SK-N-SH treated with all-trans-retinoic acid at 6 μM for 48 hours (cell line): ENCODE measurements around the gene UBE2Q1.

Experiments
- ATAC-seq: fragments of 200-7000 bp; cut with Tn5 transposase; 3 replicates; pipeline ENCODE4 v1.9.1; 2020; ENCODE audit warnings: mild to moderate bottlenecking, moderate library complexity
- ARNTL ChIP-seq: fragments of 450-650 bp; formaldehyde crosslinking; IDR thresholded peaks from 2 replicates; pipeline ENCODE4 v1.5.0; 2020; ENCODE audit warnings: low read depth, mild to moderate bottlenecking, moderate library complexity, borderline replicate concordance
- BACH2 ChIP-seq: fragments of 250-450 bp; sonication (Bioruptor Pico); IDR thresholded peaks from 2 replicates; pipeline ENCODE4 v1.9.0; 2021; ENCODE audit warnings: mild to moderate bottlenecking, borderline replicate concordance
- CREB5 ChIP-seq: fragments of 250-450 bp; sonication (Bioruptor Pico); IDR thresholded peaks from 2 replicates; pipeline ENCODE4 v1.5.1; 2020; ENCODE audit warnings: low read depth, mild to moderate bottlenecking, moderate library complexity
- CSDC2 ChIP-seq: fragments of 250-450 bp; sonication (Bioruptor Pico); IDR thresholded peaks from 2 replicates; pipeline ENCODE4 v1.5.0; 2020; ENCODE audit warnings: mild to moderate bottlenecking, moderate library complexity
- CSRNP3 ChIP-seq: fragments of 250-450 bp; sonication (Bioruptor Pico); IDR thresholded peaks from 2 replicates; pipeline ENCODE4 v1.5.1; 2021; ENCODE audit warnings: mild to moderate bottlenecking, moderate library complexity
- ESRRG ChIP-seq: fragments of 250-450 bp; sonication (Bioruptor Pico); IDR thresholded peaks from 2 replicates; pipeline ENCODE4 v1.6.1; 2021; ENCODE audit warnings: mild to moderate bottlenecking
- GLIS3 ChIP-seq: fragments of 250-450 bp; sonication (Bioruptor Pico); IDR thresholded peaks from 2 replicates; pipeline ENCODE4 v1.5.0; 2020; ENCODE audit warnings: mild to moderate bottlenecking, moderate library complexity
- OSR1 ChIP-seq: fragments of 250-450 bp; sonication (Bioruptor Pico); IDR thresholded peaks from 2 replicates; pipeline ENCODE4 v1.8.0; 2022; ENCODE audit warnings: moderate library complexity, mild to moderate bottlenecking, inconsistent platforms
- PATZ1 ChIP-seq: fragments of 250-450 bp; sonication (Bioruptor Pico); IDR thresholded peaks from 2 replicates; pipeline ENCODE4 v1.8.0; 2020; ENCODE audit warnings: mild to moderate bottlenecking, moderate library complexity, borderline replicate concordance
- POU6F1 ChIP-seq: fragments of 250-450 bp; sonication (Bioruptor Pico); IDR thresholded peaks from 2 replicates; pipeline ENCODE4 v1.8.0; 2021; ENCODE audit warnings: low read depth, mild to moderate bottlenecking, moderate library complexity, borderline replicate concordance
- PPARA ChIP-seq: fragments of 250-450 bp; sonication (Bioruptor Pico); IDR thresholded peaks from 2 replicates; pipeline ENCODE4 v1.5.0; 2020; ENCODE audit warnings: mild to moderate bottlenecking, borderline replicate concordance
- RARB ChIP-seq: fragments of 250-450 bp; sonication (Bioruptor Pico); IDR thresholded peaks from 2 replicates; pipeline ENCODE4 v1.8.0; 2021; ENCODE audit warnings: mild to moderate bottlenecking, moderate library complexity
- SNAI2 ChIP-seq: fragments of 250-450 bp; sonication (Bioruptor Pico); IDR thresholded peaks from 2 replicates; pipeline ENCODE4 v1.5.0; 2020; ENCODE audit warnings: mild to moderate bottlenecking, moderate library complexity
- TCF4 ChIP-seq: fragments of 250-450 bp; sonication (Bioruptor Pico); IDR thresholded peaks from 2 replicates; pipeline ENCODE4 v1.8.0; 2021; ENCODE audit warnings: mild to moderate bottlenecking, moderate library complexity, borderline replicate concordance
- TOX ChIP-seq: fragments of 250-450 bp; sonication (Bioruptor Pico); IDR thresholded peaks from 2 replicates; pipeline ENCODE4 v1.8.0; 2021; ENCODE audit warnings: mild to moderate bottlenecking, moderate library complexity, borderline replicate concordance
- TSHZ2 ChIP-seq: fragments of 250-450 bp; sonication (Bioruptor Pico); IDR thresholded peaks from 2 replicates; pipeline ENCODE4 v1.5.0; 2020; ENCODE audit warnings: mild to moderate bottlenecking, moderate library complexity
- ZC3H10 ChIP-seq: fragments of 250-450 bp; sonication (Bioruptor Pico); IDR thresholded peaks from 2 replicates; pipeline ENCODE4 v1.5.1; 2021; ENCODE audit warnings: mild to moderate bottlenecking, moderate library complexity
- ZFP3 ChIP-seq: fragments of 250-450 bp; sonication (Bioruptor Pico); IDR thresholded peaks from 2 replicates; pipeline ENCODE4 v1.5.0; 2020; ENCODE audit warnings: mild to moderate bottlenecking, moderate library complexity
- ZFP30 ChIP-seq: fragments of 450-650 bp; formaldehyde crosslinking; IDR thresholded peaks from 2 replicates; pipeline ENCODE4 v1.5.0; 2022; ENCODE audit warnings: mild to moderate bottlenecking, moderate library complexity
- ZNF565 ChIP-seq: fragments of 450-650 bp; formaldehyde crosslinking; conservative IDR thresholded peaks from 2 replicates; pipeline ENCODE4 v1.5.0; 2020; ENCODE audit warnings: low read depth, mild to moderate bottlenecking, moderate library complexity
- ZNF8 ChIP-seq: fragments of 450-650 bp; formaldehyde crosslinking; IDR thresholded peaks from 2 replicates; pipeline ENCODE4 v1.5.0; 2020; ENCODE audit warnings: mild to moderate bottlenecking, moderate library complexity

Gene UBE2Q1

GRCh38 chr1:154552036-154552435, 6.4 kb downstream of the UBE2Q1 start:
- TF ChIP-seq CSRNP3 (CRISPR knock-in tag) (no peak), ARNTL (CRISPR knock-in tag) (no peak)
- ATAC-seq = no peak

- ATAC-seq = no peak
- TF ChIP-seq CSRNP3 (CRISPR knock-in tag) (no peak), ZC3H10 (no peak), GLIS3 (no peak), ESRRG (CRISPR knock-in tag) (no peak), TOX (no peak), ZNF8 (CRISPR knock-in tag) (no peak), ZNF565 (CRISPR knock-in tag) (no peak), TCF4 (CRISPR knock-in tag) (no peak), SNAI2 (CRISPR knock-in tag) (no peak)
Observed at GRCh38 chr1:154551474-154551873, 7.0 kb downstream of the UBE2Q1 start.

- no peak for ATAC-seq
- TF ChIP-seq TCF4 (CRISPR knock-in tag) (no peak), ARNTL (CRISPR knock-in tag) (no peak), RARB (CRISPR knock-in tag) (no peak), ZNF565 (CRISPR knock-in tag) (no peak), BACH2 (CRISPR knock-in tag) (no peak), TOX (no peak), SNAI2 (CRISPR knock-in tag) (no peak), GLIS3 (no peak), PATZ1 (CRISPR knock-in tag) (no peak), POU6F1 (CRISPR knock-in tag) (no peak), PPARA (no peak), CSDC2 (no peak), TSHZ2 (CRISPR knock-in tag) (no peak), OSR1 (CRISPR knock-in tag) (no peak), ZFP3 (no peak), ZNF8 (CRISPR knock-in tag) (no peak), ESRRG (CRISPR knock-in tag) (no peak), ZFP30 (CRISPR knock-in tag) (no peak)
Observed at GRCh38 chr1:154550657-154551056, 7.8 kb downstream of the UBE2Q1 start.

GRCh38 chr1:154550070-154550469, 8.4 kb downstream of the UBE2Q1 start:
- no peak for ATAC-seq
- TF ChIP-seq PPARA = no peak
- TF ChIP-seq TOX = no peak
- no peak for TF ChIP-seq PATZ1 (CRISPR knock-in tag)
- TF ChIP-seq ZNF565 (CRISPR knock-in tag) = no peak
- no peak for TF ChIP-seq CREB5 (CRISPR knock-in tag)
- TF ChIP-seq BACH2 (CRISPR knock-in tag) = no peak
- no peak for TF ChIP-seq ZFP30 (CRISPR knock-in tag)
